MM.1S (cell line): ENCODE data around the gene KRTAP10-2.

Experiments
- DNase-seq: peaks from one replicate; pipeline ENCODE4 v3.0.0-alpha.2; 2015
- H2AFZ ChIP-seq: fragments of 300-600 bp; sonication (generic); 2 replicates; pipeline ENCODE4 v1.6.0; 2016; ENCODE audit warnings: antibody characterized with exemption, low read length
- H3F3A ChIP-seq: fragments of 300-600 bp; sonication (generic); 2 replicates; pipeline ENCODE4 v1.6.1; 2016; ENCODE audit warnings: mild to moderate bottlenecking, antibody characterized with exemption, low read length, moderate library complexity, mixed read lengths; ENCODE audit not compliant: insufficient read depth
- H3K27ac ChIP-seq: fragments of 300-600 bp; sonication (generic); 2 replicates; pipeline ENCODE4 v1.5.1; 2016; ENCODE audit warnings: mild to moderate bottlenecking, low read length
- H3K27me3 ChIP-seq: fragments of 300-600 bp; sonication (generic); replicated peaks from 2 replicates; pipeline ENCODE4 v1.6.0; 2016; ENCODE audit warnings: low read length; ENCODE audit not compliant: insufficient read depth
- H3K36me3 ChIP-seq: fragments of 300-600 bp; sonication (generic); replicated peaks from 2 replicates; pipeline ENCODE4 v1.6.1; 2016; ENCODE audit warnings: mild to moderate bottlenecking, low read length, mixed read lengths; ENCODE audit not compliant: insufficient read depth
- H3K4me1 ChIP-seq: fragments of 300-600 bp; sonication (generic); 2 replicates; pipeline ENCODE4 v1.6.1; 2016; ENCODE audit warnings: low read length, mixed read lengths
- H3K4me2 ChIP-seq: fragments of 300-600 bp; sonication (generic); 2 replicates; pipeline ENCODE4 v1.6.0; 2016; ENCODE audit warnings: low read depth, low read length
- H3K4me3 ChIP-seq: fragments of 300-600 bp; sonication (generic); 2 replicates; pipeline ENCODE4 v1.5.1; 2016; ENCODE audit warnings: low read length, mixed read lengths
- H3K79me2 ChIP-seq: fragments of 300-600 bp; sonication (generic); 2 replicates; pipeline ENCODE4 v1.6.1; 2016; ENCODE audit warnings: mixed run types, low read length, mixed read lengths
- H3K9ac ChIP-seq: fragments of 300-600 bp; sonication (generic); 2 replicates; pipeline ENCODE4 v1.6.1; 2016; ENCODE audit warnings: low read length, mixed read lengths
- H3K9me2 ChIP-seq: fragments of 300-600 bp; sonication (generic); replicated peaks from 2 replicates; pipeline ENCODE4 v1.6.1; 2016; ENCODE audit warnings: mild to moderate bottlenecking, low read length, mixed read lengths; ENCODE audit not compliant: insufficient read depth
- H3K9me3 ChIP-seq: fragments of 300-600 bp; sonication (generic); replicated peaks from 2 replicates; pipeline ENCODE4 v1.6.1; 2016; ENCODE audit warnings: mild to moderate bottlenecking, low read length, mixed read lengths; ENCODE audit not compliant: insufficient read depth
- H4K20me1 ChIP-seq: fragments of 300-600 bp; sonication (generic); 2 replicates; pipeline ENCODE4 v1.6.1; 2016; ENCODE audit warnings: mild to moderate bottlenecking, low read length, moderate library complexity, mixed read lengths; ENCODE audit not compliant: insufficient read depth
- CTCF ChIP-seq: fragments of 300-600 bp; sonication (generic); IDR thresholded peaks from 2 replicates; pipeline ENCODE4 v1.5.1; 2016; ENCODE audit warnings: antibody characterized with exemption, low read length, mixed read lengths
- EZH2 ChIP-seq: fragments of 300-600 bp; sonication (generic); optimal IDR thresholded peaks from 2 replicates; pipeline ENCODE3; 2017; ENCODE audit warnings: low read depth, mild to moderate bottlenecking, antibody characterized with exemption, low read length, mixed read lengths
- EZH2phosphoT487 ChIP-seq: fragments of 300-600 bp; sonication (generic); IDR thresholded peaks from 2 replicates; pipeline ENCODE4 v1.6.1; 2018; ENCODE audit warnings: antibody characterized with exemption, low read length

Gene KRTAP10-2

GRCh38 chr21:44526096-44526997, 25.0 kb downstream of the KRTAP10-2 start:
- Histone ChIP-seq H3K4me2 (no peak overlapping the region), H3K36me3 (no peaks in the 10 kb centered on the region), H2AFZ (no peak overlapping the region), H3K9ac (no peak overlapping the region), H3K9me3 (no peaks in the 10 kb centered on the region), H3K9me2 (no peaks in the 10 kb centered on the region), H3K27ac (no peak overlapping the region), H3K79me2 (no peaks in the 10 kb centered on the region), H4K20me1 (no peaks in the 10 kb centered on the region), H3K4me1 (no peaks in the 10 kb centered on the region), H3K4me3 (no peak overlapping the region), H3K27me3 (peaks cover 100% of the 10 kb centered on the region), H3F3A (no peaks in the 10 kb centered on the region)
- peak; percentile 6 for TF ChIP-seq EZH2
- TF ChIP-seq CTCF: no peak
- no peak for TF ChIP-seq EZH2phosphoT487
- DNase-seq: no peak

GRCh38 chr21:44525391-44526095, 25.8 kb downstream of the KRTAP10-2 start:
- no peaks in the 10 kb centered on the region for H3F3A ChIP-seq
- peak; percentile 46 for TF ChIP-seq EZH2
- no peak for TF ChIP-seq EZH2phosphoT487

DNA sequence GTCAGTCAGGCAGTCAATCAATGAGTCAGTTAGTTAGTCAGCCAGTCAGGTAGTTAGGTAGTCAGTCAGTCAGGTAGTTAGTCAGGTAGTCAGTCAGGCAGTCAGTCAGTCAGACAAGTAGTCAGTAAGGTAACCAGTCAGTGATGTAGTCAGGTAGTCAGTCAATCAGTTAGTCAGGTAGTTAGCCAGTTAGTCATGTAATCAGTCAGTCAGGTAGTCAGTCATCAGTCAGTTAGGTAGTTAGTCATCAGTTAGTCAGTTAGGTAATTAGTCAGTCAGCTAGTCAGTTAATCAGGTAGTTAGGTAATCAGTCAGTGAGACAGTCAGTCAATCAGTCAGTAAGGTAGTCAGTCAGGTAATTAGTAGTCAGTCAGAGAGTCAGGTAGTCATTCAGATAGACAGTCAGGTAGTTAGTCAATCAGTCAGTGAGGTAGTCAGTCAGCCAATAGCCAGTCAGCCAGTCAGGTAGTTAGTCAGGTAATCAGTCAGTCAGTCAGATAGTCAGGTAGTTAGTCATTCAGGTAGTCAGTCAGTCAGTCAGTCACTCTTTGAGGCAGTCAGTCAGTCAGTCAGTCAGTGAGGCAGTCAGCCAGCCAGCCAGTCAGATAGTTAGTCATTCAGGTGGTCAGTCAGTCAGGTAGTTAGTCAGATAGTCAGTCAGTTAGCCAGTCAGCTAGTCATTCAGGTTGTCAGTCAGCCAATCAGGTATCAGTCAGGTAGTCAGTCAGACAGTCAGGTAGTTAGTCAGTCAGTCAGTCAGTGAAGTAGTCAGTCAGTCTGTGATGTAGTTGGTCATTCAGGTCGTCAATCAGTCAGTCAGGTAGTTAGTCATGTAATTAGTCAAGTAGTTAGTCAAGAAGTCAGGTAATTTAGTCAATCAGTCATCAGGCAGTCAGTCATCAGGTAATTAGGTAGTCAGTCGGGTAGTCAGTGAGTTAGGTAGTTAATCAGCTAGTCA, 26.6 kb downstream of the KRTAP10-2 start:
- DNase-seq: no peak
- H3K4me3 ChIP-seq: no peak overlapping the region
- no peak overlapping the region for H3K27ac ChIP-seq

More at GRCh38 chr21:44525391-44526095, 25.8 kb downstream of the KRTAP10-2 start:
- Histone ChIP-seq H3K79me2 (no peaks in the 10 kb centered on the region), H3K4me3 (no peak overlapping the region), H3K36me3 (no peaks in the 10 kb centered on the region), H3K4me1 (no peaks in the 10 kb centered on the region), H4K20me1 (no peaks in the 10 kb centered on the region), H3K27ac (no peak overlapping the region), H2AFZ (no peak overlapping the region), H3K27me3 (peaks cover 100% of the 10 kb centered on the region), H3K4me2 (no peak overlapping the region), H3K9me2 (no peaks in the 10 kb centered on the region), H3K9ac (no peak overlapping the region), H3K9me3 (no peaks in the 10 kb centered on the region)
- DNase-seq: no peak

More for the DNA sequence above, 26.6 kb downstream of the KRTAP10-2 start:
- H3F3A ChIP-seq: no peaks in the 10 kb centered on the region
- H3K27me3 ChIP-seq: peaks cover 100% of the 10 kb centered on the region
- H3K9ac ChIP-seq: no peak overlapping the region
- no peaks in the 10 kb centered on the region for H3K79me2 ChIP-seq
- H4K20me1 ChIP-seq: no peaks in the 10 kb centered on the region
- no peaks in the 10 kb centered on the region for H3K36me3 ChIP-seq
- H3K4me1 ChIP-seq: no peaks in the 10 kb centered on the region
- no peak overlapping the region for H3K4me2 ChIP-seq
- H2AFZ ChIP-seq: no peak overlapping the region
- TF ChIP-seq CTCF: no peak
- no peak for TF ChIP-seq EZH2
- TF ChIP-seq EZH2phosphoT487: no peak
- H3K9me2 ChIP-seq: no peaks in the 10 kb centered on the region
- no peaks in the 10 kb centered on the region for H3K9me3 ChIP-seq
